GM18498 (cell line): ENCODE data around the gene PMF1.
"Not testable (repeated sequence)": the region's sequence is repeated elsewhere in the genome, so short reads cannot be mapped to it uniquely, and the experiment has no call there.

Source experiments
- ATAC-seq: cut with Tn5 transposase; IDR thresholded peaks from one replicate; pipeline ENCODE4 v1.9.1; 2021; ENCODE audit warnings: mild to moderate bottlenecking, moderate library complexity; ENCODE audit not compliant: unreplicated experiment

PMF1 gene

DNA sequence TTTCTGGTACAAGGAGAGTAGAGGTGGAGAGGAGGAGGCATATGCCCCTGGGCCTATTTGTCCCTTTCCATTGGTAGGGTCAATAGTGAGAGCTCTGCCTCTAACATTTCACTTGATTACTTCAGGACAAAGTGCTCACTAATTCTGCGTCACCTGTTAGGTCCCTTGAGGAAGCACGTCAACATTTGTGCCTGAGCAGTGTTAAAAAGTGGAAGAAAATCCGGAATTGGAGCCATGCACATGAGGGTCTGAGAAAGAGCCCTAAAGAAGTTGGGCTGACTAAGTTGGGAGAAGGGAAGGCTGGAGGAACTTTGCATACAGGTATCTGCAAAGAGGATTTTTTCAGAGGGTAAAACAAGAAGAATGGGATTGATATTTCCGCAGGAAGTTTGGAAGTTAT lies 17.0 kb upstream of the PMF1 start:
- no peak for ATAC-seq

DNA sequence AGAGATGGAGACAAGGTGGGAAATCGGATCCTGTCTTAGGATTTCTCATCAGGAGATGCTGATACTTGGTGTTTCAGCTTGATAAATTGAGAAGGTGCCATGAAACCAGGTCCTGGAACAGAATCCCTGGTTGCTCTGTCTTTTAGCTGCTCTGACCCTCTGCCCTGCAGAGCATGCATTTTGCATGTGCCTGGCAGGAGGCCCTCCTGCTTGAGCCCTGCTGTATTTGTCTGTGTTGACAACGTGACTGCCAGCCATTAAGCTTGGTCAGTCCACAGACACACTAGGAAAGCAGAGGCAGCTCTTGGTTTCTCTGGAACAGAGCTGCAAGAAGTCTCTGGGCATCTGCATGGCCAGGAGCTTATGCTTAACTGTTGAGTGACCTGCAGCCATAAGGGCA lies 16.4 kb upstream of the PMF1 start:
- ATAC-seq, result no peak

DNA sequence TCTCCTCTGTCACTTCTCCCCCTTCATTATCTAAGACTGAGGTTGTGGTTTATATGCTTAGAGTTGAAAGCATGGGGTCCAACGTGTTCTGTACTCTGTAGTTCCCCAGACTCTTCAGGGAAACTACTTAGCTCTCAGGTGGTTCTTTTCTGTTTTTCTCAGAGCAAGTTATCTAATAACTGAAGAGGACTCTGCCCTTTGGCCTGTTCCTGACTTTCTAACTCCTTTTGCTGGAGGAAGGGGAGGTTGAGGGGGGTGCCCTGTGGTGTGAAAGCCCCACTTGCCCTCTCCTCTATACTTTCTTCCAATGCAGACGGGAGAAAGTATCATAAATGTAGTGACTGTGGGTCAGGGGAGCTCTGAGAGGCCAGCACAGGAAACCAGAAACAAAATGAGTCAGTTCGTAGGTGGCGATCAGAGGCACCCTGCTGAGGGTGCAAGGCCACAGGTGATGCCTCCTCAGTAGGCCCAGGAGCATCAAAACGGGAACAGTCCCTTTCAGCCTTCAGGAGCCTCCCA lies 13.9 kb upstream of the PMF1 start:
- no peak for ATAC-seq

DNA sequence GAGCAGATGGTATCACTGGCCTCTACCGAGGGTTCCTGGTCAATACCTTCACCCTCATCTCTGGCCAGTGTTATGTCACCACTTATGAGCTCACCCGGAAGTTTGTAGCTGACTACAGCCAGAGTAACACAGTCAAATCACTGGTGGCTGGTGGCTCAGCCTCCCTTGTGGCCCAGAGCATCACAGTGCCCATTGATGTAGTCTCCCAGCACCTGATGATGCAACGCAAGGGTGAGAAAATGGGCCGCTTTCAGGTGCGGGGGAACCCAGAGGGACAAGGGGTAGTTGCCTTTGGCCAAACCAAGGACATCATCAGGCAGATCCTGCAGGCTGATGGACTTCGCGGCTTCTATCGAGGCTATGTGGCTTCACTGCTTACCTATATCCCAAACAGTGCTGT lies 12.8 kb upstream of the PMF1 start:
- ATAC-seq, result no peak

DNA sequence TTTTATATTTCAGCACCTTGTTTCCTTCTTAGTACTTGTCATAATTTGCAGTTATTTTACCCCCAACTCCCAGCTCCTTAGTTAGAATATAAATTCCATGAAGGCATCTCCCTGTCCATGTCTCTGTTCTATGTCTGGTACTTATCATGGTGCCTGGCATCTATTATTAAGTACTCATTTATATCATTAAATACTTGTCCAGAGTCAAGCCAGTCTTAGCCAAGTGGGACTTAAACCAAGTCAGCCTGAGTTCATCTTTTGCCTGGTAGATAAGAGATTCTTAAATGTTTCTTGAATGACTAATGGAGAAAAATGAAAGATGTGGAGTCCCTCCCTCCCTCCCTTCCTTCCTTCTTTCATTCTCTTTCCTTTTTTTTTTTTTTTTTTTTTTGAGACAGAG lies 9.5 kb upstream of the PMF1 start:
- ATAC-seq, result no peak

DNA sequence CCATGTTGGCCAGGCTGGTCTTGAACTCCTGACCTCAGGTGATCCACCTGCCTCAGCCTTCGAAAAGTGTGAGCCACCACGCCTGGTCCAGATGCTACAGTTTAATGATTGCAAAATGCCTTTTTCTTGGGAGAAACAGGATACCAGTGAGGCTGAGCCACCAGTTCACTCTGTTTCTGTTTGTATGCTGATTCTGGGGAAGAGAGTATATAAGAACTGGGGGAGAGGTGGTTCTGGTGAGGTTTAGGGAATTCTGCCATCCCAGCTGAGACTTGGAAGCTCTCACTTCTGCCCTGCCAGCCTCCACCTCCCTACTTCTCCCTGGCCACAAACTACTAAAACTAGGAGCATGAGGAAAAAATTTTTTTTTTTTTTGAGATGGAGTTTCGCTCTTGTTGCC lies 8.1 kb upstream of the PMF1 start:
- no peak for ATAC-seq

DNA sequence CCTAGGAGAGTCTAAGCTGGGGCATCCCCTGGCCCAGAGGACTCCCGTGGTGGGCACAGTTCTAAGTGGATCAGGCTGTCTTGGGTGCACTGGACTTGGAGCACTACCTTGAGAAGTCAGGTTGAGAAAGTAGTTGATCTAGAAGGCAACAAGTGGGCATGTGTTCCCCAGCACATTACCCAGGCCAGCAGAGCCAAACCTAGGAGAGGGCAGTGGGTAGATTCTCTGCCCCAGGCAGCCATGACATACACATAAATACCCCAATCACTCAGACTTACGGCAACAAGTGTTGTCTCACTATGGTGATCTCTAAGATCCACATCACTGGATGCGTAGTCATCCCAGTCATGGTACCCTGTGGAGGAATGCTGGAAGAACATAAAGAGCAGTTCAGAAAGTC lies 1.6 kb upstream of the PMF1 start:
- no peak for ATAC-seq

DNA sequence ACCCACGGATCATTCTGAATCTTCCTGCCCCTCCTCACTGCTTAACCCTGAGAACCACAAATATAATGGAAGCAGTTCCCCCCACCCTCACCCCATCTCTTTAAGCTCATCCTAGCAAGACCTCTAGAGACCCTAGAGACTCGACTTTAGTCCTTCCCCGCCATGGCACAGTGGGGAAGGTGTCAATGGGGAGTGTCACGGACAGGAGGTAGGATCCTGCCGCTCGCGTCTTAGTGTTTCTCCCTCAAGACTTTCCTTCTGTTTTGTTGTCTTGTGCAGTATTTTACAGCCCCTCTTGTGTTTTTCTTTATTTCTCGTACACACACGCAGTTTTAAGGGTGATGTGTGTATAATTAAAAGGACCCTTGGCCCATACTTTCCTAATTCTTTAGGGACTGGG lies 677 bp upstream of the PMF1 start:
- ATAC-seq, result no peak

DNA sequence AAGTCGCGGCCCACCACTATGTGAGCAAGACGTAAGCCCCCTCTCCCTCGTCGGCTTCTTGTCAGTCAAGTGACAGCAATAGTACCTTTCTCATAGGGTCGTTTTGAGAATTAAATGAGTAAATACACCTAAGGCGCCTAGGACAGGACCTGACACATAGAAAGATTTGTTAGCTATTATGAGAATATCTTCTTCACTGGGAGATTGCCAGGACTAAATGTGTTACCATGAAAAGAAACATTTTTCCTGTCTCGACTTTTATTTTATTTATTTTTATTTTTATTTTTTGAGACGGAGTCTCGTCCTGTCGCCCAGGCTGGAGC lies 798 bp downstream of the PMF1 start:
- no peak for ATAC-seq

DNA sequence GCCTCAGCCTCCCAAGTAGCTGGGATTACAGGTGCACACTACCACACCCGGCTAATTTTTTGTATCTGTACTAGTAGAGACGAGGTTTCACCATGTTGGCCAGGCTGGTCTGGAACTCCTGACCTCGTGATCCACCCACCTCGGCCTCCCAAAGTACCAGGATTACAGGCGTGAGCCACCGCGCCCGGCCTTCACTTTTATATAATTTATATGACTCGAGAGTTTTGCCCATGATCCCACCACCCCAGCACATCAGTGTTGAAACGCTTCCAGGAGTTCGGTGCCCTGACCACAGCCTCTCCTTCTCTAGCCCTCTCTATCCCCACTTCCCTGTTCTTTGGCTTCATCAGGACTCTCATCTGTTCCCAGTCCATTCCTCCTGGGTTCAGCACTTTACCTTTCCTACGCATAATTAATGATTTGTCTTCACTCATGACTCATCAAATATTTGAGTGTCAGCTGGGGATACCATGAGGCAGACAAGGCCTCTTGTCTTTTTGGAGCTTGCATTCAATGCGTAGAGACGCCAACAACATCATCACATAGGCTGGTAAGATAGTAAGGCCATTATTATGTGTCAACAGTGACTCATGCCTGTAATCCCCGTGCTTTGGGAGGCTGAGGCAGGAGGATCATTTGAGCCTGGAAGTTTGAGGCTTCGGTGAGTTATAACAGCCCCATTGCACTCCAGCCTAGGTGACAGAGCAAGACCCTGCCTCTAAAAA lies 1.4 kb downstream of the PMF1 start:
- no peak for ATAC-seq

DNA sequence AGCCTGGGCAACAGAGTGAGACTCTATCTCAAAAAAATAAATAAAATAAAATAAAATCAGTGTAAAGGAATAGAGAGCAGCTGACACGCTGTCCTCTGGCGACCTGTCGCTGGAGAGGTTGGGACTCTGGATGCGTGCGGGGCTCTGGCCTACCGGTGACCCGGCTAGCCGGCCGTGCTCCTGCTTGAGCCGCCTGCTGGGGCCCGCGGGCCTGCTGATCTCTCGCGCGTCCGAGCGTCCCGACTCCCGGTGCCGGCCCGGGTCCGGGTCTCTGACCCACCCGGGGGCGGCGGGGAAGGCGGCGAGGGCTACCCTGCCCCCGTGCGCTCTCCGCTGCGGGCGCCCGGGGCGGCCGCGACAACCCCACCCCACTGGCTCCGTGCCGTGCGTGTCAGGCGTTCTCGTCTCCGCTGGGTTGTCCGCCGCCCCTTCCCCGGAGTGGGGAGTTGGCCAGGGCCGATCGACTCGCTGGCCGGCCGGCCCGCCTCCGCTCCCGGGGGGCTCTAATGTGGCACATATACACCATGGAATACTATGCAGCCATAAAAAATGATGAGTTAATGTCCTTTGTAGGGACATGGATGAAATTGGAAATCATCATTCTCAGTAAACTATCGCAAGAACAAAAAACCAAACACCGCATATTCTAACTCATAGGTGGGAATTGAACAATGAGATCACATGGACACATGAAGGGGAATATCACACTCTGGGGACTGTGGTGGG lies 3.7 kb downstream of the PMF1 start:
- not testable (repeated sequence) for ATAC-seq

DNA sequence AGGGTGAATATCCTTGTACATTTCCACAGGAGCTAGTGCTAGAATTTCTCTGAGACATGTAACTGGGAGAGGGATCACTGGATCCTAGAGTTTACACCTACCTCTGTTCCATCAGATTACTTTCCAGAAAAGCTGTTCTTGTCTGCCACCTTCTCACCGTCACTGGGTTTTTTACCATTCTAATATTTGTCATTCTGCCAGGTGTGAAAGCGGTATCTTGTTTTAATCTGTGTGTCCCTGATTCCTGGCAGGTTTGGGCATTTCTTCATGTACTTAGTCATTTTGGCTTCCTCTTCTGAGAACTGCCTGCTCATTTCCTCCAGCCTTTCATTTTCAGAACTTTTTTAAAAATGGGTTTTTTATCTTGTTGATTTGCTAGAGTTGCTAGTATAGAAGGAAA lies 5.1 kb downstream of the PMF1 start:
- ATAC-seq, result no peak

DNA sequence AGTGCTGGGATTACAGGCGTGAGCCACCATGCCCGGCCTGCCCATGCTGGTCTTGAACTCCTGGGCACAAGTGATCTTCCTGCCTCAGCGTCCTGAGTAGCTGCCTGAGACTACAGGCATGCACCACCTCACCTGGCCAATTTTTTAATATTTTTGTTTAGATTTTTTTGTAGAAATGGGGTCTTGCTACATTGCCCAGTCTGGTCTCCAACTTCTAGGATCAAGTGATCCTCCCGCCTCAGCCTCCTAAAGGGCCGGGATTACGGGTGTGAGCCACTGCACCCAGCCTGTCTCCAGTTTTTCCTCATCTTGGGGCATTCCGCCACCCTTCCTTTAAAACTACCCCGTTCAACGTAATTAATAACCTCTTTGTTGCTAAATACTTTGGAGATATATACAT lies 7.4 kb downstream of the PMF1 start:
- no peak for ATAC-seq

DNA sequence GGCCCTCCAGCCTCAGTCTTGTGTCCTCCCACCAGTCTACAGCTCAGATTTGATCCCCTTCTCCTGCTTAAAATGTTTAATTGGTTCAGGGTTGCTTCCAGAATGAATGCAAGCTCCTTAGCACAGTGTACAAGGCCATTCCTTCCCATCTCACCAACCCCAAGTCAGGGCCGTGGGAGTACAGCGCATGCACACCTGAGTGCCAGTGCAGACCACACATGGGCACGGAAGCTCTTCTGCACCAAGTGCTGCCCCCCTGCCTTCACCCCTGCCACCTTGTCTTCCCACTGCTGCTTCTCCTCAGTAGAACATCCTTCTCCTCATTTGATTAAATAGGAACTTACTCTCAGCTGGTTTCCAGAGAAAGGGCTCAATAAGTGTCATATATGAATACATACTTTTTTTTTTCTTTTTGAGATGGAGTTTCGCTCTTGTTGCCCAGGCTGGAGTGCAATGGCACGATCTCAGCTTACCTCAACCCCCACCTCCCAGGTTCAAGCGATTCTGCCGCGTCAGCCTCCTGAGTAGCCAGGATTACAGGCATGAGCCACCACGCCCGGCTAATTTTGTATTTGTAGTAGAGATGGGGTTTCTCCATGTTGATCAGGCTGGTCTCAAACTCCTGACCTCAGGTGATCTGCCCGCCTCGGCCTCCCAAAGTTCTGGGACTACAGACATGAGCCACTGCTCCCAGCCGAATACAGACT lies 9.3 kb downstream of the PMF1 start:
- ATAC-seq, result no peak

DNA sequence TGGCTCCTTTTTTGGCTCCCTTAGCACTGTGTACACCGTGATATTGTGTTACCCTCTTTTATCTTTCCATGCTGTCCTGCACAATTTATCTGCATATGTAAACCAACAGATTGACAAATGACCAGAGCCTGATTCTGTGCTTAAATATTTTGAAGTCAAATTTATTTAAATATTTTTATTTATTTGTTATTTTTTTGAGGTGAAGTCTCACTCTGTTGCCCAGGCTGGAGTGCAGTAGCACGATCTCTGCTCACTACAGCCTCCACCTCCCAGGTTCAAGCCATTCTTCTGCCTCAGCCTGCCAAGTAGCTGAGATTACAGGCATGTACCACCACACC lies 12.8 kb downstream of the PMF1 start:
- peak; percentile 11 for ATAC-seq

DNA sequence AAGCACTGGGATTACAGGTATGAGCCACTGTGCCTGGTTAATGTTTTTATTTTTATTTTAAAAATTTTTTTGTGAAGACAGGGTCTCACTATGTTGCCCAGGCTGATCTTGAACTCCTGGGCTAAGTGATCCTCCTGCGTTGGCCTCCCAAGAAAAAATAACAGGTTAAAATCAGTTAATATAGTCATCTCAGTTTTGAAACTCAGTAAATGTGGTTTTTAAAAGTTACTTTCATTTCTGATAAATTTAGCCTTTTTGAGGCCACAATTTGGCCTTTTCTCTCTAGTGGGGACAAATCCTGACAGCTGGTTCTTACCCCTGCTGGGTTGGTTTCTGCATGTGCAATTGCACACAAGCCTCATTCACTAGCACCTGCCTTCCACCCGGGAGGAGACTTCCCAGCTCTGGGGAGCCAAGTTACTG lies 13.3 kb downstream of the PMF1 start:
- ATAC-seq, result peak; percentile 71

DNA sequence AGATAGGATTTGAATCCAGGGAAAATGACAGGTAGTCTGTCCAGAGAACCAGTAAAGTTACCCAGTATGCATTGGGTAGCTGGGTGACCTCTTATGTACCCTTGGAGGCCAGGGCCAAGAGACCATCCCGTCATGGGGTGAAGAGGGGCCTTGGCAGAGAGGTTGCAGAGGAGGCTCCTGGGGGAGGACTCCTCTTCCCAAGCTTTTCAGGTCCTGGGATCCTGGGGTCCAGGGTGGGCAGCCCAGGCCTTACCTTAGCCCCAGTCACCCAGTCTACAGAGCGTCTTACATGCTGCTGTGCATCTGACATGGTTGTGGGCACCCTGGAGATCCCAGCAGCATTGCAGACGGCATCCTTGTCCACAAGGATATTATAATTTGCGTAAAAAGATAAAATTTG lies 14.0 kb downstream of the PMF1 start:
- ATAC-seq, result no peak

DNA sequence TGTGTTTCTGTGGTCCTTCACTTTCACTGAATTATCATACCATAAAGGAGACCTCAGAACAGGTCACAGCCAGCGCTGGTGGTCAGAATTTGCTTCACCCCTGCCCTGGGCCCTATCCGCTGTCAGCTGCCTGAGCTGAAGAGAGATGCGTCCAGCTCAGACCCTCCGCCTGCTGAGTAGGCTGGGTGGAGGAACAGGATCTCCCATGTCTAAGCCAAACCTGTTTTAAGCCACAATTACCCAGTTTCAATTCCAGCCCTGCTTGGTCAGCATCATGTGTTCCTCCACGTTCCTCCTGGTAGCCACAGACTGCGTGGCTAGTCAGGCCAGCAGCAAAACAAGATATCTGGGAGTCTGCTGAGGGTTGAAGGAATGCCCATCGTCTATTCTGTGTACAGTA lies 15.7 kb downstream of the PMF1 start:
- ATAC-seq, result no peak

DNA sequence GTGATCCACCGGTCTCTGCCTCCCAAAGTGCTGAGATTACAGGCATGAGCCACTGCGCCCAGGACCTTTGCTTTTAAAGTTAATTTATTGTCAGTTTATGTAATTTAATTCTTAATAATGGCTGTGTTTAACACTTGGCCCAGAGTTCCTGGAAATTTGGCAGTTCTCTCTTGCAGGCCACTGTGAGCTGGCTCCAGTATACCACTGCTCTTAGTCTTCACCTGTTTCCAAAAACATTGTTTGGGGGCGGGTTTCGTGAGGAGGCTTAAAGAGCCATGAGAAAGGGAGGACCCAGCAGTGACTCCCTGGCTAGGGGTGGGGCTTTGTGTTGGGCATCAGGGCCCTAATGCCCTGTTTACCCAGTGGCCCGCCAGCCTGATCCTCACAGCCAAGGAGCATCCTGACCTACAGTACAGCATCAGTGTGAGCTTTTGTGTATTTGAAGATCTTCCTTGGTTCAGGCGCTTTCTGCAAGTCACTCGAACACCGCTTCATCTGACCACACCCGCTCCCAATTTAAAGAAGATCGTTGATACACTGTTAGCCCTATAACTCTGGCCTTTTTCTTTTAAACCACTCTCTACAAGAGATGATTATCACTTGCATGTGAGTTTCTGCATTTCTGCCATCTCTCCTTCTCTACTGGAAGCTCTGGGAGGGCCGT lies 17.1 kb downstream of the PMF1 start:
- ATAC-seq, result no peak

DNA sequence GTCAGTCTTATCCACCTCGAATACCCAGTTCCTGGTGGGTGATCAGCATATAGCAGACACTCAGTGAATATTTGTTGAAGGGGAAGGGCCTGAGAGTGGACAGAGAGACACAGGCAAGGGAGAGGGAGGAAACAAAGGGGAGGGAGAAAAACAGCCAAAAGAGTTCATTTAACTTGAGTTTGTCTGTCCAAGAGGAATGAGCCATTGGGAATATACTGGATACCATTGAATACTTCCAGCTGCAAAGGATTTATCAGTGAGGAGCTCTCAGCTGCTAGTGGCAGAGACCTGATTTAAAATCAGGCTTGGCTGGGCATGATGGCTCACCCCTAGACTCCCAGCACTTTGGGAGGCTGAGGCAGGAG lies 17.6 kb downstream of the PMF1 start:
- no peak for ATAC-seq

DNA sequence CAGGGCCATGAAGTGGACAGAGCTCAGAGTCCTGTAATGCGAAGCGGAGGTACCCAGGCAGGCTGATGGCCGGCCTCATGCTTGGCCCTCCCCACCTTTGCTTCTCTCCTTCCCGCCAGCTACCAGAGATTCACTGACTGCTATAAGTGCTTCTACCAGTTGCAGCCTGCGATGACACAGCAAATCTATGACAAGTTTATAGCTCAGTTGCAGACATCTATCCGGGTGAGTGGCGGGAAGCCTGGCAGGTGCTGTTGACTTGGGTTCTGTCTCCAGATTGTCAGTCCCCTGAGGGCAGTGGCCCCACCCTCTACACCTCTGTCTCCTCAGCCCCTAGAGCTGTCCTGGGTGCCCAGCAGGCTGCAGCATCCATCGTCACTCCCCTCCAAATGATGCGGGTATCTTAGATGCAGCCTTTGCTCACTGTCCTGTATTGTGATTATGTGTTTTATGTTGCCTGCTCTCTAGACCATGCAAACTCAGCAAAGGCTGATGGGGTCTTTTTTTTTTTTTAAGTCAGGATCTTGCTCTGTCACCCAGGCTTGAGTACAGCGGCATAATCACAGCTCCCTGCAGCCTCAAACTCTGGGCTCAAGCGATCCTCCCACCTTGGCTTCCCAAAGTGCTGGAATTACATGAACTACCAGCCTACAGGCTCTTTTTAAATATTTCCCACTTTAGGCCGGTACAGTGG lies 19.5 kb downstream of the PMF1 start:
- no peak for ATAC-seq
